ENCODE data around the gene CCDC54. TPM values are rescaled to one million over a fixed set of nuclear protein-coding genes. Genes with fewer than 3 reads are reported as not detected.
A peak's percentile ranks its signal among the peaks of the same experiment; 100 is the strongest.

The CCDC54 gene
- polyA plus RNA-seq, 6 donors from 2014 or later = 0.29 TPM; not detected in 5

GRCh38 chr3:107421881-107422280 lies 44.6 kb downstream of the CCDC54 start:
- H3K27me3 Mint-ChIP-seq = peaks cover 0 to 11% (median 6%) of the 10 kb centered on the region in 3 donors
- H3K36me3 Mint-ChIP-seq = no peaks in the 10 kb centered on the region
- peaks cover 9 to 18% (median 16%) of the 10 kb centered on the region in 3 donors for H3K4me1 Mint-ChIP-seq
- no peak overlapping the region for H3K4me3 Mint-ChIP-seq
- DNase-seq (no peak), ATAC-seq (ENCODE audit: low read depth in 2 of 2) (no peak)
- H3K27ac Mint-ChIP-seq = peak overlapping the region in 1 of 6 donors; percentile 29
- no peaks in the 10 kb centered on the region for H3K9me3 Mint-ChIP-seq

- peaks cover 19 to 46% (median 44%) of the 10 kb centered on the region in 3 donors for H3K4me1 Mint-ChIP-seq
- H3K9me3 Mint-ChIP-seq = no peaks in the 10 kb centered on the region
- peak; percentile 29 for DNase-seq
- H3K36me3 Mint-ChIP-seq = no peaks in the 10 kb centered on the region
- peaks cover 0 to 11% (median 0%) of the 10 kb centered on the region in 3 donors for H3K27me3 Mint-ChIP-seq
- ATAC-seq (ENCODE audit: low read depth in 2 of 2) = peak; percentile 47 to 50
- H3K27ac Mint-ChIP-seq = no peak overlapping the region
- H3K4me3 Mint-ChIP-seq = no peak overlapping the region
These were observed 47.8 kb downstream of the CCDC54 start for GRCh38 chr3:107425033-107425432.

GRCh38 chr3:107426223-107426622 lies 49.0 kb downstream of the CCDC54 start:
- no peaks in the 10 kb centered on the region for H3K36me3 Mint-ChIP-seq
- peaks cover 22 to 51% (median 49%) of the 10 kb centered on the region in 3 donors for H3K4me1 Mint-ChIP-seq
- DNase-seq (no peak), ATAC-seq (ENCODE audit: low read depth in 2 of 2) (no peak)
- no peak overlapping the region for H3K27ac Mint-ChIP-seq
- H3K9me3 Mint-ChIP-seq = no peaks in the 10 kb centered on the region
- no peak overlapping the region for H3K4me3 Mint-ChIP-seq
- H3K27me3 Mint-ChIP-seq = peaks cover 0 to 7% (median 0%) of the 10 kb centered on the region in 3 donors

Other genes with a start within 250 kb of the CCDC54 start
- 100 to 1,000 TPM; 124 to 158 (median 139) TPM for gene BBX, start 145.5 kb downstream of the CCDC54 start, polyA plus RNA-seq (ENCODE audit: low read depth in 6 of 6)

All from naive B cell (primary cell).